H9 (cell line): ENCODE measurements around the gene NR1D1. TPM values are rescaled to one million over a fixed set of nuclear protein-coding genes. Genes with fewer than 3 reads are reported as not detected.

ENCODE experiments used
- DNase-seq: peaks from one replicate; pipeline ENCODE4 v3.0.0-alpha.2; 2017
- H2AFZ ChIP-seq: one replicate; pipeline ENCODE4 v1.6.1; 2013; ENCODE audit warnings: mild to moderate bottlenecking, low read length, control low read depth, moderate library complexity
- H2AK5ac ChIP-seq: 2 replicates; pipeline ENCODE4 v1.6.1; 2013; ENCODE audit warnings: low read length, control low read depth, mixed read lengths; ENCODE audit not compliant: insufficient read length
- H2BK120ac ChIP-seq: one replicate; pipeline ENCODE4 v1.6.1; 2013; ENCODE audit warnings: low read depth, mild to moderate bottlenecking, low read length, control low read depth, inconsistent platforms; ENCODE audit not compliant: poor library complexity, severe bottlenecking
- H2BK12ac ChIP-seq: 2 replicates; pipeline ENCODE4 v1.6.1; 2013; ENCODE audit warnings: low read length, control low read depth, mixed read lengths, low read depth; ENCODE audit not compliant: insufficient read length
- H2BK15ac ChIP-seq: 2 replicates; pipeline ENCODE4 v1.6.1; 2013; ENCODE audit warnings: low read depth, low read length, control low read depth
- H2BK20ac ChIP-seq: one replicate; pipeline ENCODE4 v1.6.1; 2013; ENCODE audit warnings: low read depth, mild to moderate bottlenecking, low read length, control low read depth, inconsistent platforms; ENCODE audit not compliant: poor library complexity, severe bottlenecking
- H2BK5ac ChIP-seq: 2 replicates; pipeline ENCODE4 v1.6.1; 2013; ENCODE audit warnings: low read length, control low read depth, mixed read lengths; ENCODE audit not compliant: insufficient read length
- H3K14ac ChIP-seq: 2 replicates; pipeline ENCODE4 v1.6.1; 2013; ENCODE audit warnings: low read length, control low read depth; ENCODE audit not compliant: insufficient read depth
- H3K18ac ChIP-seq: 2 replicates; pipeline ENCODE4 v1.6.1; 2013; ENCODE audit warnings: low read depth, mild to moderate bottlenecking, mixed read lengths, low read length, control low read depth; ENCODE audit not compliant: insufficient read length
- H3K23ac ChIP-seq: 2 replicates; pipeline ENCODE4 v1.6.1; 2013; ENCODE audit warnings: low read length, control low read depth, mixed read lengths, low read depth; ENCODE audit not compliant: insufficient read length
- H3K23me2 ChIP-seq: 2 replicates; pipeline ENCODE4 v1.6.1; 2013; ENCODE audit warnings: low read depth, mild to moderate bottlenecking, mixed read lengths, low read length, control low read depth; ENCODE audit not compliant: insufficient read length, poor library complexity, severe bottlenecking
- H3K27ac ChIP-seq: 2 replicates; pipeline ENCODE4 v1.5.1; 2013; ENCODE audit warnings: low read length, control low read depth, mixed read lengths, low read depth; ENCODE audit not compliant: insufficient read length
- H3K27me3 ChIP-seq: 2 replicates; pipeline ENCODE4 v1.6.1; 2013; ENCODE audit warnings: low read length, control low read depth, inconsistent platforms; ENCODE audit not compliant: insufficient read depth
- H3K4ac ChIP-seq: 2 replicates; pipeline ENCODE4 v1.6.1; 2013; ENCODE audit warnings: low read depth, mild to moderate bottlenecking, control low read depth, inconsistent platforms, low read length, moderate library complexity
- H3K4me1 ChIP-seq: 2 replicates; pipeline ENCODE4 v1.6.1; 2013; ENCODE audit warnings: low read length, control low read depth, inconsistent platforms; ENCODE audit not compliant: insufficient read depth
- H3K4me2 ChIP-seq: 2 replicates; pipeline ENCODE4 v1.6.1; 2013; ENCODE audit warnings: low read length, control low read depth, mixed read lengths; ENCODE audit not compliant: insufficient read length, insufficient read depth
- H3K56ac ChIP-seq: 2 replicates; pipeline ENCODE4 v1.6.1; 2013; ENCODE audit warnings: low read depth, mild to moderate bottlenecking, mixed read lengths, low read length, control low read depth; ENCODE audit not compliant: insufficient read length
- H3K79me1 ChIP-seq: 2 replicates; pipeline ENCODE4 v1.6.1; 2013; ENCODE audit warnings: low read depth, mild to moderate bottlenecking, moderate library complexity, low read length, control low read depth, inconsistent platforms; ENCODE audit not compliant: insufficient read depth, poor library complexity, severe bottlenecking
- H3K79me2 ChIP-seq: 2 replicates; pipeline ENCODE4 v1.6.1; 2013; ENCODE audit warnings: low read length, control low read depth, inconsistent platforms; ENCODE audit not compliant: insufficient read depth
- H3K9ac ChIP-seq: 2 replicates; pipeline ENCODE4 v1.6.1; 2013; ENCODE audit warnings: low read length, control low read depth, mixed read lengths; ENCODE audit not compliant: insufficient read length; ENCODE audit errors: extremely low read depth
- H3K9me3 ChIP-seq: one replicate; pipeline ENCODE4 v1.6.1; 2013; ENCODE audit warnings: low read depth, low read length, inconsistent platforms; ENCODE audit not compliant: control insufficient read depth
- H3T11ph ChIP-seq: one replicate; pipeline ENCODE4 v1.6.1; 2013; ENCODE audit warnings: mild to moderate bottlenecking, low read length, control low read depth, inconsistent platforms
- H4K20me1 ChIP-seq: one replicate; pipeline ENCODE4 v1.6.1; 2013; ENCODE audit not compliant: control insufficient read depth, insufficient read length, insufficient read depth
- H4K5ac ChIP-seq: 2 replicates; pipeline ENCODE4 v1.6.1; 2013; ENCODE audit warnings: low read depth, mild to moderate bottlenecking, mixed read lengths, low read length, control low read depth; ENCODE audit not compliant: insufficient read length
- H4K8ac ChIP-seq: replicated peaks from 2 replicates; pipeline ENCODE4 v1.6.1; 2013; ENCODE audit warnings: low read length, control low read depth, mixed read lengths, low read depth; ENCODE audit not compliant: insufficient read length
- H4K91ac ChIP-seq: 2 replicates; pipeline ENCODE4 v1.6.1; 2013; ENCODE audit warnings: low read depth, mild to moderate bottlenecking, moderate library complexity, mixed read lengths, low read length, control low read depth; ENCODE audit not compliant: insufficient read length
- H3K27ac Mint-ChIP-seq, 3 experiments: 2 replicates in 2 of 3; 3 replicates in 1 of 3; pipeline ENCODE4 v1.8.0; 2020 to 2021; ENCODE audit warnings: mixed read lengths in 3 of 3, mild to moderate bottlenecking in 1 of 3, moderate library complexity in 1 of 3
- H3K27me3 Mint-ChIP-seq: 2 replicates; pipeline ENCODE4 v1.8.0; 2021; ENCODE audit warnings: low read depth, mild to moderate bottlenecking, moderate library complexity, mixed read lengths
- H3K36me3 Mint-ChIP-seq, 3 experiments: 2 replicates in 2 of 3; 3 replicates in 1 of 3; pipeline ENCODE4 v1.8.0; 2020 to 2021; ENCODE audit warnings: low read depth in 3 of 3, mixed read lengths in 3 of 3; ENCODE audit not compliant: insufficient read depth in 1 of 3
- H3K4me1 Mint-ChIP-seq, 2 experiments: 2 replicates each; pipeline ENCODE4 v1.8.0; 2020; ENCODE audit warnings: mixed read lengths in 2 of 2
- H3K4me3 Mint-ChIP-seq, 2 experiments: 2 replicates in 1 of 2; 3 replicates in 1 of 2; pipeline ENCODE4 v1.8.0; 2020 to 2021; ENCODE audit warnings: mild to moderate bottlenecking in 2 of 2, mixed read lengths in 2 of 2, moderate library complexity in 1 of 2
- H3K9me3 Mint-ChIP-seq, 2 experiments: 2 replicates in 1 of 2; 3 replicates in 1 of 2; pipeline ENCODE4 v1.8.0; 2020; ENCODE audit warnings: mild to moderate bottlenecking in 2 of 2, mixed read lengths in 2 of 2, moderate library complexity in 1 of 2
- WGBS: extraction: QIAGEN DNeasy Blood & Tissue Kit; methylation state at CpG from one replicate; pipeline ENCODE4 v1.1.7; 2013; ENCODE audit warnings: missing lambda C conversion rate, low lambda C conversion rate, mixed read lengths; ENCODE audit not compliant: insufficient read length; ENCODE audit errors: extremely low coverage; 5-methylcytosine and 5-hydroxymethylcytosine counted together
- long read RNA-seq: library from polyadenylated mRNA; unstranded; transcript quantifications from one replicate; pipeline ENCODE4 v2.0.0, GENCODE V29; 2020
- total RNA-seq: library from RNA; stranded (reverse); gene quantifications from 2 replicates; pipeline ENCODE4 v1.2.1, GENCODE V29; 2021
- TF ChIP-seq, protein P1 (sequence below): fragments of 200-600 bp; sonication (generic); conservative IDR thresholded peaks from 3 replicates; pipeline ENCODE4 v1.8.0; 2021; ENCODE audit warnings: antibody characterized with exemption, mild to moderate bottlenecking

Gene NR1D1
- 8.6 and 8.7 TPM in 2 replicates for total RNA-seq
- long read RNA-seq, transcript NR1D1-201 (8 exons, 2,772 nt): major isoform, 7 of 12 reads
- long read RNA-seq, partial matches to known transcripts: 0 of 12 reads
- long read RNA-seq, other reads (novel, unspliced or antisense): 5 of 12 reads

DNA sequence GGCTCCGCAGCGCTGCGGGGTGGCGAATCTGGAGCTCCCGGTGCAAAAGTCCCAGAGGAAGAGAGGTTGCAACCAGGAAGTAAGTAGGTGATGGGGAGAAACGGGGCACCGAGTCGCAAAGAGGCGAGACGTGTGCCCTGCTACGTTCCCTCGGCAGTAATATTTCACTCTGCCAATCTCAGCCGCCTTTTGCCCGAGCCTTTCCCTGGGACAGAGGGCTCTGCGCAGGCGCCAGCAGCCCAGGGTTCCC, at the start of gene NR1D1:
NR1D1 (minus strand) TSS at position 171 of the 250 bp plus-strand sequence. CDS start 495 bp downstream, outside the sequence.
- Histone ChIP-seq H2BK12ac (no peak within 1 kb of the TSS), H3K4me1 (peaks cover 10% of the 10 kb centered on the region; the same call in 1 of the 2 replicates), H4K5ac (no peak within 1 kb of the TSS), H3K27me3 (peaks cover 8% of the 10 kb centered on the region; the same call in 1 of the 2 replicates), H4K8ac (no peak within 1 kb of the TSS), H3K23ac (no peak within 1 kb of the TSS), H3K23me2 (peaks cover 15% of the 10 kb centered on the region), H3K79me2 (no peaks in the 10 kb centered on the region), H2BK20ac (no peak within 1 kb of the TSS), H3K79me1 (no peaks in the 10 kb centered on the region), H2BK5ac (no peak within 1 kb of the TSS), H3K56ac (no peak within 1 kb of the TSS), H2AK5ac (no peak within 1 kb of the TSS), H3K14ac (0 out of 2 replicates have a peak within 1 kb of the TSS, but pooled peaks have one; percentile 35), H3K27ac (no peak within 1 kb of the TSS), H2AFZ (no peak within 1 kb of the TSS), H3K9ac (peak within 1 kb of the TSS; percentile 17), H3K18ac (peak within 1 kb of the TSS; percentile 33), H3T11ph (no peak within 1 kb of the TSS), H4K20me1 (no peaks in the 10 kb centered on the region), H2BK120ac (no peak within 1 kb of the TSS), H2BK15ac (no peak within 1 kb of the TSS), H3K4ac (no peak within 1 kb of the TSS), H3K9me3 (no peaks in the 10 kb centered on the region), H4K91ac (no peak within 1 kb of the TSS), H3K4me2 (peak within 1 kb of the TSS; percentile 72)
- peak within 1 kb of the TSS; percentile 60 to 97 (median 93); a peak in 6 of 7 replicates for H3K27ac Mint-ChIP-seq
- no CpG with 5 or more reads among the region's 16 CpGs for WGBS
- peaks cover 59 to 63% of the 10 kb centered on the region in 2 experiments for H3K4me1 Mint-ChIP-seq
- peaks cover 15 to 30% (median 19%) of the 10 kb centered on the region in 3 experiments for H3K36me3 Mint-ChIP-seq
- H3K4me3 Mint-ChIP-seq: peak within 1 kb of the TSS; percentile 82 to 87
- TF ChIP-seq, protein P1, sequence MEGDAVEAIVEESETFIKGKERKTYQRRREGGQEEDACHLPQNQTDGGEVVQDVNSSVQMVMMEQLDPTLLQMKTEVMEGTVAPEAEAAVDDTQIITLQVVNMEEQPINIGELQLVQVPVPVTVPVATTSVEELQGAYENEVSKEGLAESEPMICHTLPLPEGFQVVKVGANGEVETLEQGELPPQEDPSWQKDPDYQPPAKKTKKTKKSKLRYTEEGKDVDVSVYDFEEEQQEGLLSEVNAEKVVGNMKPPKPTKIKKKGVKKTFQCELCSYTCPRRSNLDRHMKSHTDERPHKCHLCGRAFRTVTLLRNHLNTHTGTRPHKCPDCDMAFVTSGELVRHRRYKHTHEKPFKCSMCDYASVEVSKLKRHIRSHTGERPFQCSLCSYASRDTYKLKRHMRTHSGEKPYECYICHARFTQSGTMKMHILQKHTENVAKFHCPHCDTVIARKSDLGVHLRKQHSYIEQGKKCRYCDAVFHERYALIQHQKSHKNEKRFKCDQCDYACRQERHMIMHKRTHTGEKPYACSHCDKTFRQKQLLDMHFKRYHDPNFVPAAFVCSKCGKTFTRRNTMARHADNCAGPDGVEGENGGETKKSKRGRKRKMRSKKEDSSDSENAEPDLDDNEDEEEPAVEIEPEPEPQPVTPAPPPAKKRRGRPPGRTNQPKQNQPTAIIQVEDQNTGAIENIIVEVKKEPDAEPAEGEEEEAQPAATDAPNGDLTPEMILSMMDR: no peak
- no peak for DNase-seq
- H3K27me3 Mint-ChIP-seq: peaks cover 53% of the 10 kb centered on the region
- H3K9me3 Mint-ChIP-seq: peaks cover 0 to 7% of the 10 kb centered on the region in 2 experiments; a peak in 2 of 5 replicates
